ENCODE measurements around the gene ADAMTSL1. TPM values are rescaled to one million over a fixed set of nuclear protein-coding genes. Genes with fewer than 3 reads are reported as not detected.

ADAMTSL1 gene
- total RNA-seq, 1 experiment from 2014 or later = not detected

DNA sequence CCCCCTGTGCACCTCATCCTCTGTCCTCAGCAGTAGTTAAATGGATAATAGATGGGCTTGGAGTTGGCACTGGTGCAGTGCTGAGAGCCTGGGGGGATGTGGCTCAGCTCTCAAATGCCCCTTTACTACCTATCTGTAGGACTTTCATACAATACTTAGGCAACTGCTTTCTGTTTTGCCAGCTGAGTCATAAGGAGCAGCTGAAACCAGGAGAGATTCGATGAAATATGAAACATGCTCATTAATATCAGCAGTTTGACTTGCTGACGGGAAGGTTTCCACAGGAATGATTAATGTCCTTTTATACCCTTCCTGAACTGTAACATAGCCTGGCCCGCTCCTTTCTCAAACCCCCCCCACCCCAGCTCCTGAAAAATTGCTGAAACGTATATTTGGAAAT lies 416.4 kb downstream of the ADAMTSL1 start:
- ChIA-PET CTCF (no interaction called here), POLR2A (no interaction called here)

DNA sequence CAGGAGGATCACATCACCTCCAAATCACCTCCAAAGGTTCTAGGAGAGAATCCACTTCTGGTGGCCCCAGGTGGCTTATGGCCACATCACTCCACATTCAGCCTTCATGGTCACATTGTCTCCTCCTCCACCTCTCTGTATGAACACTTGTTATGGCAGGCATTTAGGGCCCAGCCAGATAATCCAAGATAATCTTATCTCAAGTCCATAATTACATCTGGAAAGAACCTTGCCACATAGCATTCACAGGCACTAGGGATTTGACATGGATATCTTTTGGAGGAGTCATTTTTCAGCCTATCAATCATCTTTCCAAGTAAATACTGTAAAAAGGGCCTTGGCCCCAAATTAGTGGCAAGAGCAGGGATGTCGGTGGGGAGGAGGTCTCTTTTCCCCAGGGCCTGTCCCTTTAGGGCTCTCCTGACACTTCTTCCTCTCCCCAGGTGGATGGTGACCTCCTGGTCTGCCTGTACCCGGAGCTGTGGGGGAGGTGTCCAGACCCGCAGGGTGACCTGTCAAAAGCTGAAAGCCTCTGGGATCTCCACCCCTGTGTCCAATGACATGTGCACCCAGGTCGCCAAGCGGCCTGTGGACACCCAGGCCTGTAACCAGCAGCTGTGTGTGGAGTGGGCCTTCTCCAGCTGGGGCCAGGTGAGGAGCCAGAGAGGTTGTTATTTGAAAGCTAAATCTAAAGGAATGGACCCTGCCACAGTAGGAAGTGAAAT lies 418.2 kb downstream of the ADAMTSL1 start:
- DNase-seq (ENCODE audit: low read depth, low spot score) = no peak
- TF ChIP-seq TCF7L2 (IDR thresholded peaks at IDR 0.05; ENCODE audit: low read depth, low read length) (no peak), SIN3A (IDR thresholded peaks at IDR 0.05; ENCODE audit: borderline replicate concordance, insufficient read depth, low read depth, low read length) (no peak), POLR2AphosphoS5 (IDR thresholded peaks at IDR 0.05; ENCODE audit: low read depth, low read length) (no peak)
- TF ChIP-seq, protein P1, sequence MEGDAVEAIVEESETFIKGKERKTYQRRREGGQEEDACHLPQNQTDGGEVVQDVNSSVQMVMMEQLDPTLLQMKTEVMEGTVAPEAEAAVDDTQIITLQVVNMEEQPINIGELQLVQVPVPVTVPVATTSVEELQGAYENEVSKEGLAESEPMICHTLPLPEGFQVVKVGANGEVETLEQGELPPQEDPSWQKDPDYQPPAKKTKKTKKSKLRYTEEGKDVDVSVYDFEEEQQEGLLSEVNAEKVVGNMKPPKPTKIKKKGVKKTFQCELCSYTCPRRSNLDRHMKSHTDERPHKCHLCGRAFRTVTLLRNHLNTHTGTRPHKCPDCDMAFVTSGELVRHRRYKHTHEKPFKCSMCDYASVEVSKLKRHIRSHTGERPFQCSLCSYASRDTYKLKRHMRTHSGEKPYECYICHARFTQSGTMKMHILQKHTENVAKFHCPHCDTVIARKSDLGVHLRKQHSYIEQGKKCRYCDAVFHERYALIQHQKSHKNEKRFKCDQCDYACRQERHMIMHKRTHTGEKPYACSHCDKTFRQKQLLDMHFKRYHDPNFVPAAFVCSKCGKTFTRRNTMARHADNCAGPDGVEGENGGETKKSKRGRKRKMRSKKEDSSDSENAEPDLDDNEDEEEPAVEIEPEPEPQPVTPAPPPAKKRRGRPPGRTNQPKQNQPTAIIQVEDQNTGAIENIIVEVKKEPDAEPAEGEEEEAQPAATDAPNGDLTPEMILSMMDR (IDR thresholded peaks at IDR 0.05) = no peak
- TF ChIP-seq, protein P2, sequence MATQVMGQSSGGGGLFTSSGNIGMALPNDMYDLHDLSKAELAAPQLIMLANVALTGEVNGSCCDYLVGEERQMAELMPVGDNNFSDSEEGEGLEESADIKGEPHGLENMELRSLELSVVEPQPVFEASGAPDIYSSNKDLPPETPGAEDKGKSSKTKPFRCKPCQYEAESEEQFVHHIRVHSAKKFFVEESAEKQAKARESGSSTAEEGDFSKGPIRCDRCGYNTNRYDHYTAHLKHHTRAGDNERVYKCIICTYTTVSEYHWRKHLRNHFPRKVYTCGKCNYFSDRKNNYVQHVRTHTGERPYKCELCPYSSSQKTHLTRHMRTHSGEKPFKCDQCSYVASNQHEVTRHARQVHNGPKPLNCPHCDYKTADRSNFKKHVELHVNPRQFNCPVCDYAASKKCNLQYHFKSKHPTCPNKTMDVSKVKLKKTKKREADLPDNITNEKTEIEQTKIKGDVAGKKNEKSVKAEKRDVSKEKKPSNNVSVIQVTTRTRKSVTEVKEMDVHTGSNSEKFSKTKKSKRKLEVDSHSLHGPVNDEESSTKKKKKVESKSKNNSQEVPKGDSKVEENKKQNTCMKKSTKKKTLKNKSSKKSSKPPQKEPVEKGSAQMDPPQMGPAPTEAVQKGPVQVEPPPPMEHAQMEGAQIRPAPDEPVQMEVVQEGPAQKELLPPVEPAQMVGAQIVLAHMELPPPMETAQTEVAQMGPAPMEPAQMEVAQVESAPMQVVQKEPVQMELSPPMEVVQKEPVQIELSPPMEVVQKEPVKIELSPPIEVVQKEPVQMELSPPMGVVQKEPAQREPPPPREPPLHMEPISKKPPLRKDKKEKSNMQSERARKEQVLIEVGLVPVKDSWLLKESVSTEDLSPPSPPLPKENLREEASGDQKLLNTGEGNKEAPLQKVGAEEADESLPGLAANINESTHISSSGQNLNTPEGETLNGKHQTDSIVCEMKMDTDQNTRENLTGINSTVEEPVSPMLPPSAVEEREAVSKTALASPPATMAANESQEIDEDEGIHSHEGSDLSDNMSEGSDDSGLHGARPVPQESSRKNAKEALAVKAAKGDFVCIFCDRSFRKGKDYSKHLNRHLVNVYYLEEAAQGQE (IDR thresholded peaks at IDR 0.05; ENCODE audit: insufficient read depth in 1 of 2, low read depth in 2 of 2, low read length in 1 of 2) = no peak
- POLR2A ChIA-PET = no interaction called here

More for the DNA sequence above, 416.4 kb downstream of the ADAMTSL1 start:
- in situ Hi-C loops (cut with HindIII; ENCODE audit: low pct_unique_long_range_greater_than_20kb, low sequenced_read_pairs) (no loop called here), intact Hi-C loops (cut with micrococcal nuclease; ENCODE audit: unreplicated experiment) (no loop called here)
- Histone ChIP-seq H3K27me3 (ENCODE audit: control insufficient read depth, insufficient read depth, low read length) (no peaks in the 10 kb centered on the region), H3K9me3 (ENCODE audit: control insufficient read depth, insufficient read depth, low read depth, low read length) (no peaks in the 10 kb centered on the region), H3K27ac (ENCODE audit: low read length) (no peak overlapping the region), H3K4me3 (ENCODE audit: low read depth in 2 of 2, low read length in 2 of 2) (no peak overlapping the region), H3K4me1 (ENCODE audit: control insufficient read depth, insufficient read depth, low read length) (no peaks in the 10 kb centered on the region), H3K36me3 (ENCODE audit: control insufficient read depth, insufficient read depth, low read length) (no peaks in the 10 kb centered on the region)
- TF ChIP-seq TCF7L2 (IDR thresholded peaks at IDR 0.05; ENCODE audit: low read depth, low read length) (no peak), SIN3A (IDR thresholded peaks at IDR 0.05; ENCODE audit: borderline replicate concordance, insufficient read depth, low read depth, low read length) (no peak), POLR2AphosphoS5 (IDR thresholded peaks at IDR 0.05; ENCODE audit: low read depth, low read length) (no peak)
- TF ChIP-seq, protein P2 (IDR thresholded peaks at IDR 0.05; ENCODE audit: insufficient read depth in 1 of 2, low read depth in 2 of 2, low read length in 1 of 2) = no peak
- TF ChIP-seq, protein P1 (IDR thresholded peaks at IDR 0.05) = no peak
- ATAC-seq = no peak
- DNase-seq (ENCODE audit: low read depth, low spot score) = no peak
- no TSS peak for BruUV-seq (replicated peaks)

More for the DNA sequence above, 418.2 kb downstream of the ADAMTSL1 start:
- Histone ChIP-seq H3K9me3 (ENCODE audit: control insufficient read depth, insufficient read depth, low read depth, low read length) (no peaks in the 10 kb centered on the region), H3K27ac (ENCODE audit: low read length) (no peak overlapping the region), H3K4me3 (ENCODE audit: low read depth in 2 of 2, low read length in 2 of 2) (no peak overlapping the region), H3K27me3 (ENCODE audit: control insufficient read depth, insufficient read depth, low read length) (no peaks in the 10 kb centered on the region), H3K36me3 (ENCODE audit: control insufficient read depth, insufficient read depth, low read length) (no peaks in the 10 kb centered on the region), H3K4me1 (ENCODE audit: control insufficient read depth, insufficient read depth, low read length) (no peaks in the 10 kb centered on the region)
- BruUV-seq (replicated peaks) = no TSS peak
- CTCF ChIA-PET = no interaction called here
- in situ Hi-C loops (cut with HindIII; ENCODE audit: low pct_unique_long_range_greater_than_20kb, low sequenced_read_pairs) (no loop called here), intact Hi-C loops (cut with micrococcal nuclease; ENCODE audit: unreplicated experiment) (no loop called here)
- no peak for ATAC-seq

Data from Panc1 (cell line).